T follicular helper cell (primary cell): ENCODE measurements around the gene C1QTNF9B.
"Not testable (repeated sequence)": the region's sequence is repeated elsewhere in the genome, so short reads cannot be mapped to it uniquely, and the experiment has no call there.

Source experiments
- DNase-seq: peaks from one replicate; pipeline ENCODE4 v3.0.0-alpha.2; 2020; ENCODE audit warnings: low read depth
- total RNA-seq, 2 experiments: gene quantifications; one replicate each; lab custom pipeline; 2026; lab: John Stamatoyannopoulos, UW

C1QTNF9B gene
- total RNA-seq = 0 reads per million in 2 experiments

DNA sequence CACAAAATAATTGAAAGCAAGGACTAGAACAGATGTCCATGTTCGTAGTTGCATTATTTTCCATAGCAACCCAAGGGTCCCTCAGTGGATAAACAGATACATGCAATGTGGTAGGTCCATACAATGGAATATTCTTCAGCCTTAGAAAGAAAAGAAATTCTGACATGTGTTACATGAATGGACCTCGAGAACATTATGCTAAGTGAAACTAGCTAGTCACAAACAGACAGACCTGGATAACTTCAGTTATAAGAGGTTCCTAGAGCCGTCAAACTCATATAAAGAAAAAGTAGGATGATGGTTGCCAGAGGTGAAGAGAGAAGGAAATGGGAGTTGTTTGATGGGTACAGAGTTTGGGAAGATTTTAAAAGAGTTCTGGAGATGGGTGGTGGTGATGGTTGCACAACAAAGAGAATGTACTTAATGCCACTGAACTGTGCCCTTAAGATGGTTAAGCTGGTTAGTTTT lies at the start of gene C1QTNF9B:
Gene C1QTNF9B, minus strand, starts transcription at position 51 of the 468 bp plus-strand sequence.
- DNase-seq = not testable (repeated sequence)

DNA sequence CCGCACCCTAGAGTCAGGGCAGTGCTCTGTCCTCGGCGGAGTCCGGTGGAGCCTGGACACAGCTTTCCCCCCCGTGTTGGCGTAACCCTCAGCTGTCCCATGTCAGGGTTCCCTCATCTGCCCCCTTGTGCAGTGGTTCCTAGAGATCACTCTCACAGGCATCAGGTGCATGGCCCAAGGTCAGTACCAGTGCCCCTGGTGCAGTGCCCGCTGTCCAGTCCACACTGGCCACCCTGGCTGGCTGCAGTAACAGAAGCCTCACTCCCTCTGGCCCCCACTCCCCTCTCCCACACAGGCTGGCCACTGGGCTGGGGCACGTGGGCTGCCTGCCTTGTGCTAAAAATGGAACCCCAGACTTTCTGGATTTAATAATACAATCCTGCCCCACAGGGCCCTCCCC lies 49.6 kb upstream of the C1QTNF9B start:
- no peak for DNase-seq

DNA sequence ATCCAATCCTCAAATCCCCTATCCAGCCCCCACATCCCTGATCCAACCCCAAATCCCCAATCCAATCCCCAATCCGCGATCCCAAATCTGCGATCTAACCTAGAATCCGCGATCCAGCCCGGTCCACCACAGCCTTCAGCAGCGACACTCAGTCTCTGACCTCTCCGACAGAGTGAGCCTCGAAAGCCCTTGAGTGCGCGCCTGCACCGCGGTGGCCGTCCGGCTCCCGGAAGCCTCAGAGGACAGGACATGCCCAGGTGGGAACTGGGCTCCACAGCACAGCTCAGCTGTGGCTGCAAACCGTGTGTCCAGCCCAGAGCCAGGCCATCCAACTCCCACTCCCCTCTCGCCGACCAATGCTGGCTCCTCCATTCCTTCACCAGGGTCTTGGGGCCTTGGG lies 48.8 kb upstream of the C1QTNF9B start:
- no peak for DNase-seq

DNA sequence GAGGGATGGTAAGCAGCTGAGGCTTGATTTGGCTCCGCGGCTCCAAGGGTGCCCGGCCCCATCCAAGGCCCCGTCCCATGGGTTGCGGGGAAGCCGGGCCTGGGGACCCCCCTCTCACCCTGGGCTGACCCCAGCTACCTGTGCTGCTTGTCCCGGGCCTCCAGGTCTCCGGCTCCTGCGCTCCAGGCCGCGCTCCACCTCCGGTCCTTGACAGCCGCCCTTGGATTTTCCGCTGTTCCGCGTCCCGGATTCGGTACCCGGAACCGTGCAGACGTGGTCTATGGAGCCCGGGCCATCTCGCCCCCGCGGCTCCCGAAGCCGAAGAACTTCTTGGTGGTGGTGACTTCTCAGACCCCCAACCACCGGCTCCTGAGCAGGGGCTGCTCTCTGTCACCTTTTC lies 48.3 kb upstream of the C1QTNF9B start:
- DNase-seq = no peak

DNA sequence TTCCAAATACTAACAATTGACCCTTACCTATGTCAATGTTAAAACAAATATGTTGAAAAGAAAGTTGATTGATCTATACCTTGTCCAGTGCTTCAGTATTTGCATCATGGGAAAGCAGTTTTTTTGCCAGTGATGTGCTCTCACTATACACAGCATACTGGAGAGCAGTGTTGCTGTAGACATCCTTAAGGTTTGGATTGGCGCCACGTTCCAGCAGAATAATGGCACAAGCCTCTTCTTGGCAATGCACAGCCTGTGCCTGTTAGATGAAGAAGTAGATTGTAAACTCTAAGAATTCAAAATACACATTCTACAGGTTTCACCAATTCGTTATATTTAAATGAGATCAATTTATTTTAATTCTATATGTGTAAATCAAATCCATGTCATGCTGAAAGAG lies 43.9 kb upstream of the C1QTNF9B start:
- DNase-seq = no peak

DNA sequence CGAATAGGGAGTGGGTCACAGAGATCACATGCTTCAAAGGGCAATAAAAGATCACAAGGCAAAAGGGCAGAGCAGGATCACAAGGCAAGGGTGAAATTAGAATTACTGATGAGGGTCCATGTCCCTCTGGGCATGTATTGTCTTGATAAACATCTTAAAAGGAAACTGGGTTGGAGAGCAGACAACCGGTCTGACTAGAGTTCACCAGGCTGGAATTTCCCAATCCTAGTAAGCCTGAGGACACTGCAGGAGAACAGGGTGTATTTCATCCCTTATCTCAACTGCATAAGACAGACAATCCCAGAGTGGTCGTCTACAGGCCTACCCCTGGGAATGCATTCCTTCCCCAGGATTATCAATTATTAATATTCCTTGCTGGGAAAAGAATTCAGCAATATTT lies 42.4 kb upstream of the C1QTNF9B start:
- not testable (repeated sequence) for DNase-seq

DNA sequence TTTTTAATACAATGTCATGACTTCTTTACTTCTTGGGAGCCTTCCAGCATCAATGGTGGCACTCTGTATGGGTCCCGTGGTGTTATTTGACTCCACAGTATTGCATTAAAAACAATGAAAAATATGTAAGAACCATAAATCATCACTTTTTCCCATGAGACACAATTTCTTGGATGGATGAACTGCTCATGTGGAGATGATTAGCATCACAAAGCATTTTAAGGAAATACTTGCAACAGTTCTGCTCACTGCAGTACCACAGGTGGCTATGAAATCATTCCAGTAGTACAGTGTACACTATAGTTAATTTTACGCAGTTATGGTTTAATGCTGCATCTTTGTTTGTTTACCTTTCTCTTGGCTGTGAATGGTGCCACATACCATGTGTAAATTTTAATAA lies 37.2 kb upstream of the C1QTNF9B start:
- DNase-seq = no peak

DNA sequence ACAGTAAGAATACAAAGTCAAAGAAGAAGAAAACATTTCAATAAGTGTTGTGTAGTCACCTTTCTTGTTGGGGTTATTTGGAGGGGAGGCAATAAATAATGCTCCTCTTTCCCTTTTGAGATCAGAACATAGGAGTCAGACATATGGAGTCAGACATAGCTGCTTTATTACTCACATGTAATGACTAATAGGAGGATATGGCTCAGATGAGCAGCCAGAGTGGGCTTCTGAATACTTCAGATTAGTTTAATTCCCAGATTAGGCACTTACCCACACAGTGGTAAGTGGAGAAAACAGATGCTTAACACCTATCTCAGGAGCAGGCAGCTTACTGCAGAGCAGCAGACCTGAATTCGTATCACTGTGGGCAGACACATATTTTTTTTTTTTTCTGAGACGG lies 31.7 kb upstream of the C1QTNF9B start:
- no peak for DNase-seq

DNA sequence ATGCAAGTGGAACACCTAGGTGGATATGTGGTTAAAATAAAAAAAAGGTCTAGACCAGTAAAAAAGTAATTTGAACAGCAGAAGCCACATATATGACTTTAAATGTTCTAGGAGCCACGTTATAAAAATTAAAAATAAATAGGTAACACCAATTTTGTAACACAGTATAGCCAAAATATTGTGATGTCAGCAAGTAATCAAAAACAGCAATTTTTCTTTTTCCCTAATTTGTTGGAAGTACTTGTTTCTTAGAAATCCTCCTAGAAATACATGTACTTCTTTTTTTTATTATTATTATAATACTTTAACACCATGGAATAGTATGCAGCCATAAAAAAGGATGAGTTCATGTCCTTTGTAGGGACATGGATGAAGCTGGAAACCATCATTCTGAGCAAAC lies 25.7 kb upstream of the C1QTNF9B start:
- no peak for DNase-seq

DNA sequence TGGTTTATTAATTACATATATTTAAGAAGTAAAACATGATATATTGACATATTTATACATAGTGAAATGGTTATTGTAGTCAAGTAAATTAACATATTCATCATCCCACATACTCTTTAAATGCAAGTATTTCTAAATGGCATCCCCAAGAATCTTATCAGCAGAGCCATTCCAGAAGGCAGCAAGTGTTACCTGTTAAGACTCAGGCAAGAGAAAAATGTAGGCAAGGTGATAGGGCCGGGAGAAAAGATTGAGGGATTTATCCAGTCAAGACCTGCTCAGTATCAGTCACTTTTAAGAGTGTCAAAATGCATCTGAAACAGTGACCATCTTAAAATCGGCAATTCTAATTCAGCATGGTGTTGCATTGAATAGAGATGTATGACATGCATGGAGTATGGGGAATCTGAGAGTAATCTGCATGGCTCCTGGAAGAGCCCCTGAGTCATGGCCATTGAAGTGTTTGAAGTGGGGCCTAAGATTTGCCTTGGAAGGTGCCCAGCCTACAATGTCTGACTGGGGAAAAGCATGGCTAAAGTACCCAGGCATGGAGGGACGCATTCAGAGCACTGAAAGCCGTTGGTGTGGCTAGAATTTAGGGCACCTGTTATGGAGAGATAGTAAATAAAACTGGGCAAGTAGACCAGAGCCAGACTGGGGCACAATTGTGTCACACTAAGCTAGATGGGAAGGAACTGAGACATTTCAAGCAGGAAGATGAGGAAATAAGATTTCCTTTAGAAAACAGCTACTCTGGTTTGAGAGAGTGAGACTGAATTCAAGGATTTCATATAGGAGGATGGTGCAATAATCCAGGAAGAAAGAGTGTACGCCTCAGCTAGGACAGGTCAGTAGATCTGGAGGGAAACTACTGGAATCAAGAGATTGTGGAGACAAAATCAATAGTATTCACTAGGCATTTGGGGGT lies 25.0 kb upstream of the C1QTNF9B start:
- DNase-seq = no peak

DNA sequence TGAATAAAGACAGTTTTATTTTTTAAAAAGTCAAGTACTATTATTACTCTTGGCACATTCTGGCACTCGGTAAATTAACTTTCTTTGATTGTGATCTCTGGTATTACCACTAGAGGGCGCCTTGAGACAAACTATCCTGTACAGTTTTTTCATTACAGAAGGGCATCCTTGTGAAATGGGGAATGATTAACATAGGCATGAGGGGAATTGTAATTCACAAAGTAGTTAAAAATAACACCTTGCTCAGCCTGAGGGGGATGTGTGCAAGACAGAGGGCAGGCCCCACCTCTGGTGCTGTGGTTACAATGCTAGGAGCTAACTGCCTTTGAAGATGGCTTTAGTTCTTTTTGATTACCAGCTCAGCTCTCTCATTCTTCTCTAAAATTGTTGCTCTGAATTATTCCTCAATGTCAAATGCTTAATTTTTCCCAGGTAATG lies 24.2 kb upstream of the C1QTNF9B start:
- no peak for DNase-seq

DNA sequence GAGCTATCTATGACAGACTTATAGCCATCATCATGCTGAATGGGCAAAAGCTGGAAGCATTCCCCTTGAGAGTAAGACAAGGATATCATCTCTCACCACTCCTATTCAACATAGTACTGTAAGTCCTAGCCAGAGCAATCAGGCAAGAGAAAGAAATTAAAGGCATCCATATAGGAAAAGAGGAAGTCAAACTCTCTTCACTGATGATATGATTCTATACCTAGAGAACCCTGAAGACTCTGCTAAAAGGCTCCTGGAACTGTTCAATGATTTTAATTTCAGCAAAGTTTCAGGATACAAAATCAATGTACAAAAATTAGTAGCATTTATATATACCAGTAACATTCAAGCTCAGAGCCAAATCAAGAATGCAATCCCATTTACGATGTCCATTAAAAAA lies 21.7 kb upstream of the C1QTNF9B start:
- DNase-seq = no peak

DNA sequence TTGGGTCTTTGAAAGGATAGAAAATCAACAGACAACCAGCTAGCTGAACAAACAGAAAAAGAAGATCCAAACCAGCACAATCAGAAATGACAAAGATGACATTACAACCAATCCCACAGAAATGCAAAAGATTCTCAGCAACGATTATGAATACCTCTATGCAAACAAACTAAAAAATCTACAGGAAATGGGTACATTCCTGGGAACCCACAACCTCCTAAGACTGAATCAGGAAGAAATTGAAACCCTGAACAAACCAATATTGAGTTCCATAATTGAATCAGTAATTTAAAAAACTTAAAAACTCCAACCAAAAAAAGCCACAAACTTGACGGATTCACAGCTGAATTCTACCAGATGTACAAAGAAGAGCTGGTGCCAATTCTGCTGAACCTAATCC lies 20.9 kb upstream of the C1QTNF9B start:
- no peak for DNase-seq

DNA sequence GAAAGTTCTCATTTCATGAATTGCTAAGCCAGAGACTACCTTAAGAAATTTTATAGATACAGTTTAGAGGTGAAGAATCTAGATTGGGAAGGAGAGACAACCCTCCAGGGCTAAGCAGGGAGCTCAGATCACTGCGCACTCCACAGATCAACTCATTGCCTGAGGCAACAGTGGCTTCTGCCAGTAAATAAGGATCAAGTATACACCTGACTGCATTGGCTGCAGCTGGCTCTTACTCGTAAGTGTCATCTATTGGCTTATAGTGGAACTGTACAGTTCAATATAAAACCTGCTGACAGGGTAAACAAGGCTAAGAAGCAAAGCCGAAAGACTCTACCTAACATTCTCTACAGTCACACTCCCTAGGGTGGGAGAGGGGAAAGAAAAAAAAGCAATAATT lies 18.0 kb upstream of the C1QTNF9B start:
- DNase-seq = no peak

DNA sequence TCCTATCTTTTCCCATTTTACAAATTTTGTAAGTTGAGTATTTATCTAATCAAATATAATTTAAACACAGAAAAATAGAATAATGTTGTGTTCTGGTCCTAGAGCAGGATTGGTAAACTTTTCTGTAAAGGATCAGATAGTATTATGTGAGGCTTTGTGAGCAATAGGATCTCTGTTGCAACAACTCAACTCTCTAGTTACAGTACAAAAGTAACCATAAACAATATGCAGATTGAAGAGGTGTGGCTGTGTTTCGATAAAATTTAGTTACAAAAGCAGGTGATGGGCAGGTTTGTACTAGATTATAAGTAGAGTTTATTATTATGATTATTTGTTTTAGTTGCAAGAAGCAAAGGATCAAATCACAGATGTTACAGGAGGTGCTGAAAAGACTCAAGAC lies 15.2 kb upstream of the C1QTNF9B start:
- no peak for DNase-seq

DNA sequence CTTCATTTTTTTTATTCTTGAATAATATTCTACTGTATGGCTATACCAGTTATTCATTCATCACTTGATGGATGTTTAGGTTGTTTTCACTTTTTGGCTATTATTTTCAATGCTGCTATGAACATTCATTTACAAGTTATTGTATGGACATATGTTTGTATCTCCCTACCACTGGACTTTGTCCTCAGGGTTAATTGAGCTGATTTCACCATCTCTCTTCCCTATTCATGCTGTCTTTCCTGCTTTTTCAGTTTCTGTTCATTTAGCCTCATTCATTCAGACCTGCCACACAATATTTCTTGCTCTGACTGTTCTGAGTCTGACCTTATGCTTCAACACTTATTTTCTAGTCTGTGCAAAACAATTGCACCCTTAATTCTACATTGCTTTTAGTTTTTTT lies 12.3 kb upstream of the C1QTNF9B start:
- no peak for DNase-seq

DNA sequence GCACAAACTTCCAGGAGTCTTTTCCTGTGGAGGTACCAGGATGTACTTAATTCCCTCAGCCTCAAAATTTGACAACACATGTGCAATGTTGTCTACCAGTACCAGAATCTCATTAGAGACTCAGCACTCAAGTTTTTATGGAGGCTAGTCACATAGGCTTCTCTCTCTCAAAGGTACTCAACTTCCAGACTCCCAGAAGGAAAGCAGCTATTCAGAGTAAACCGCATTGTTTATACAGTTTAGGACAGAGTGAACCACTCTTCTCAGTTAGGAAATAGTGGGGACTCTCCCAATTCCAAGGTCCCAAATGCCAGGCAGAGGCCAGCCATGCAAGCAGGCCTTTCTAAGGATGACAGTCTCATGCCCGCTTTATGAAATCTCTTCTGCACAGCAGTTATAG lies 8.5 kb upstream of the C1QTNF9B start:
- no peak for DNase-seq

DNA sequence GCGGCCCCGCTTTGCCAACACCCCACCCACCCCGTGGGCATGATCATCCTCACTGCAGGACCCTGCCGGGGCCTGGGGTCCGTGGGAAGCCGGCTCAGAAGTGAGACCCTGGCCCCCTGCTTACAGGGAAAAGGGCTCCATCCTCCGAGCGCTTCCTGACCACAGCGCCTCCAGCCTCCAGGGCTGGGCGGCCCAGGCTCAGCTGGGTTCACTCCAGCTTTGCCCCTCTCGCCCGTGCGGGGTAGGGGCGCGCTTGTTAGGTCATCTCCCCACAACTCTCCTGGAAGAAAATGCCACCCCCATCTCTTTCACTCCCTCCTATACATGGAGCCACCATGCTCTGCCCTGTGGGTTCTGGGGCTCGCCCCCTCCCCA lies 6.6 kb upstream of the C1QTNF9B start:
- no peak for DNase-seq

DNA sequence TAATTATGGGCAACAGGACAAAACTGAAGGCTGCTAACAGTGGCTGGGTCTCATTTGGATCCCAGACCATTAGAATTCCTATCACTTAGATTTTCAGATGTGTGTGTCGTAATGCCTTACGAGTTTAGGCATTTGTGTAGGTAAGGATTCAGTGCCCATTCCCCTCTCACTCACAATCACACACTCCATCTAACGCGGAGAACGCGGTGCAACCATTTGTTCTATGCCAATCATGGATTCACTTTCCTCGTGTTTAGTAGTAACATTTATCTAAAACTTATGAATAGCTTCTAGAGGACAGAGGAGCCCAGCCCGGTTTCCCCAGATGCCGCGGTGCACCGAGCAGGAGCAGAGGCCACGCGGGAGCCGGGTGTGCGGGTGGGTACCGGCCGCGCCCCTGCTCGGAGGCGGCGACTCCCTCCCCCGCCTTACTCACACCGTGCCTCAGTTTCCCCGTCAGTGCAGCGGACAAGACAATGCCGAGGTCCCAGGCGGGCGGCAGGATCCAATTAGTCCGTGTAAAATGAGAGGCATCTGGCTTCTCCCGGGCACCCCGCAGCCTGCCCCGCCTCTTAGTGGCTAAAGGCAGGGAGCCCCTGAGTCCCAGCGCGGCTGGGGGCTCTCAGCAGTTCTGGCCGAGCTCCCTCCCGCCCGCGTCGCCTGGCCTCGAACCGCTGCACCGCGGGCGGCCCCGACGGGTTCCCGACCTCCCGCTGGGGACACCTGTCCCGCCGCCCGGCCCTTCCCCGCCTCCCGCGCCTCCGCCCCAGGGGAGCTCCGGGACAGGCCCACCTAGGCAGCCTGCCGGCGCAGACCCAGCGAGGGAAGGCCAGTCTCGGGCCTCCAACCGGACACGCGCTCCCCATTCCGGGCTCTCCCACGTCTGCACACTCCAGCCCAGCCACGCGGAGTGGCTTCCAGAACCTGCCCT lies 5.9 kb upstream of the C1QTNF9B start:
- DNase-seq = no peak

DNA sequence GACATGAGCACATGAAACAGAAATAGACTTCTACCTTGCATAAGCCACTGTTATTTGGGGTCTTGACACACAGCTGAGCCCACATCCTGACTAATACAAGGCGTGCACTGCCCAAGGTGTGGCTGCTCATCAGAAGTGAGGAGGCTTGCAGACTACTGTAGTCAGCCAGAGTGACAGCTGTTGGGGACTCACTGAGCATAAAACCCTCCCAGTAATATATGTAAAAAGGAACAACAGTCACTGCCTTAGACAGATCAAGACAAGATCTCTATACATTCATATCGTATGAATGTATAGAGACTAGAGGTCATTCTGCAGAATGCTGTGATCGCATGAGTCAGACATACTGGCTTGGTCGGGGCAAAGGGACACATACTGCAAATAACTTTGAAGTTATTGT lies 4.1 kb upstream of the C1QTNF9B start:
- DNase-seq = no peak

DNA sequence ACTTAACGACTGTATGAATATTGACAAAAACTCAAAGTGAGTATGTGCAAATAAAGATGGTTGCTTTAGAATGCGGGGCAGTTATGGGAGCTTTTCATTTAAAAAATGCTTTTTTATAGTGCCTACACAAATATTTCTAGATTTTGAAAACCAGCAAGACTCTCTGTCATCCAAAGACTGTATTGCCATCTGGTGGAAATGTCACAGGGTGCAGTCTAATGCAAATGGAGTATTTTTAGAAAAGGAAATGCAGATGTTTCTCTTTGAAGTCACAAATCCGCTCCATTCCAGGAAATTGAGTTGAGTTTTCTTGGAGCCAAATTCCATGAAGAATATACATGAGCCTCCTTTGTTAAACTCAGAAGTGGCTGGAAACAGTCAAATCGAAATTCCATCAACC lies 2.3 kb upstream of the C1QTNF9B start:
- peak; percentile 21 for DNase-seq

DNA sequence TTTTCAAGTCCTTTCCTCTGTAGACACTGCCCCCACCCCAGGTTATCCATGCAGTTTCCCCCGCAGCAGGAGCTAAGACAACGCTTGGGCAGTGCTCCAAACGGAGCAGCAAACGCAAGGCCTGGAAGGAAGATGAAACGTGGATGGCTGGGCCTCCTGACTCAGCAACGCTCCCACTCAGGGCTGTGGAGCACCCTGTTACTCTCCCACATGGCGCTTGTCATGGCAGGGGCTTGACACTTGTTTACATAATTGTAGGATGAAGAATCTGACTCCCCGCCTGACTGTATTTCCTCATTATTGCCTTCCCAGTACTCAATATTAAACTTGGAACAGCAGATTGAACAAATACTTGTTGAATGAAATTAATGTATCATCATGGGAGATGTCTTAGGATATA lies 799 bp upstream of the C1QTNF9B start:
- DNase-seq = no peak

DNA sequence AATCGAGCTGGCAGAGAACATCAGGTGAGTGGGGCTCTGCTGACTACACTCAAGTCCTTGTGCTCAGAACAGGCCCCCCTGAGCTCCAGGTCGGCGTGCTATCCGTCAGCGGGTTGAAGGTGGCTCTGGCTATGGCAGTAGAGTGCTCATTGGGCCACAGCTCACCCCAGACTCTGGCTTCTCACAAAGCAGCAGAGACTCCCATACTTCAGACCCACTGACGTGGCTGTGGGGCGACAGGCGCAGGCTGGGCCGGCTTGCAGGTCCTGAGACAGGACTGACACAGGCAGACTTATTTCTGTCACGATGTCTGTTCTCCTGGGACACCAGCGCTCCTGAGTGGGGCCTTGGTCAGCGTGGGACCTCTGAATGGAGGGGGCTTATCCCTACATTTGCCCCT lies 2.6 kb downstream of the C1QTNF9B start:
- not testable (repeated sequence) for DNase-seq
